Cardiac muscle cell (in vitro differentiated cells and primary cell): ENCODE results near the gene RASAL2. TPM values are rescaled to one million over a fixed set of nuclear protein-coding genes. Genes with fewer than 3 reads are reported as not detected.

Experiments
- DNase-seq, 2 donors: peaks; one replicate each; pipeline versions ENCODE4 v3.0.0 to v3.0.0-alpha.2; 2010 to 2017; ENCODE audit warnings: low read depth in 1 of 2, low spot score in 1 of 2
- H3K27ac ChIP-seq: fragments of 200-600 bp; sonication (generic); 2 replicates; pipeline ENCODE4 v1.5.1; 2016
- H3K27me3 ChIP-seq: fragments of 200-600 bp; sonication (generic); 2 replicates; pipeline ENCODE4 v1.6.0; 2016; ENCODE audit warnings: control low read depth
- H3K36me3 ChIP-seq: fragments of 200-600 bp; sonication (generic); 2 replicates; pipeline ENCODE4 v1.5.1; 2016; ENCODE audit warnings: control low read depth
- H3K4me1 ChIP-seq: fragments of 200-600 bp; sonication (generic); 2 replicates; pipeline ENCODE4 v1.8.1; 2017; ENCODE audit warnings: low read depth, mild to moderate bottlenecking, mixed run types
- H3K4me3 ChIP-seq: fragments of 200-600 bp; sonication (generic); 2 replicates; pipeline ENCODE4 v1.5.1; 2016; ENCODE audit warnings: mild to moderate bottlenecking
- H3K9me3 ChIP-seq: fragments of 200-600 bp; sonication (generic); 2 replicates; pipeline ENCODE4 v1.5.1; 2017; ENCODE audit warnings: low read depth, mild to moderate bottlenecking, control low read depth
- CTCF ChIP-seq: IDR thresholded peaks from 2 replicates; pipeline ENCODE4 v1.5.1; 2012; ENCODE audit warnings: low read depth, mild to moderate bottlenecking, low read length
- polyA plus RNA-seq: library from polyadenylated mRNA; unstranded; fragments of >200 nt; fragmentation: Nextera tagmentation; extraction: Ambion mirVana; gene quantifications from 2 replicates; pipeline ENCODE4 v1.2.1, GENCODE V29; 2016
- total RNA-seq: library from RNA; depleted of rRNA; stranded (reverse); fragments of >200 nt; gene quantifications from 2 replicates; pipeline ENCODE4 v1.2.3, GENCODE V29; 2016

RASAL2 gene
- total and polyA plus RNA-seq, 2 experiments from 2014 or later: 11.2 to 35.3 TPM

- Histone ChIP-seq H3K36me3 (no peaks in the 10 kb centered on the region), H3K4me3 (no peak overlapping the region), H3K27me3 (no peaks in the 10 kb centered on the region), H3K27ac (no peak overlapping the region), H3K4me1 (peaks cover 17% of the 10 kb centered on the region), H3K9me3 (no peaks in the 10 kb centered on the region)
- TF ChIP-seq CTCF: no peak
- peak; percentile 36 to 49 for DNase-seq
Observed at GRCh38 chr1:178168536-178168935, 74.6 kb downstream of the RASAL2 start.

- TF ChIP-seq CTCF: no peak
- H3K9me3 ChIP-seq: no peaks in the 10 kb centered on the region
- DNase-seq: no peak
- H3K27me3 ChIP-seq: no peaks in the 10 kb centered on the region
- H3K27ac ChIP-seq: no peak overlapping the region
- peaks cover 28% of the 10 kb centered on the region for H3K4me1 ChIP-seq
- H3K4me3 ChIP-seq: no peak overlapping the region
- H3K36me3 ChIP-seq: no peaks in the 10 kb centered on the region
Observed at GRCh38 chr1:178169649-178170048, 75.7 kb downstream of the RASAL2 start.

- no peaks in the 10 kb centered on the region for H3K36me3 ChIP-seq
- peaks cover 33% of the 10 kb centered on the region for H3K4me1 ChIP-seq
- TF ChIP-seq CTCF: no peak
- H3K27me3 ChIP-seq: no peaks in the 10 kb centered on the region
- H3K9me3 ChIP-seq: no peaks in the 10 kb centered on the region
- no peak overlapping the region for H3K4me3 ChIP-seq
- H3K27ac ChIP-seq: peak overlapping the region; percentile 54
- DNase-seq: peak in 1 of 2 donors; percentile 55
Observed at GRCh38 chr1:178172939-178173338, 79.0 kb downstream of the RASAL2 start.

GRCh38 chr1:178174539-178174938 lies 80.6 kb downstream of the RASAL2 start:
- peaks cover 25% of the 10 kb centered on the region for H3K4me1 ChIP-seq
- DNase-seq: peak in 1 of 2 donors; percentile 49
- no peaks in the 10 kb centered on the region for H3K36me3 ChIP-seq
- no peak overlapping the region for H3K4me3 ChIP-seq
- no peak for TF ChIP-seq CTCF
- no peaks in the 10 kb centered on the region for H3K27me3 ChIP-seq
- H3K9me3 ChIP-seq: no peaks in the 10 kb centered on the region
- peak overlapping the region; percentile 84 for H3K27ac ChIP-seq

- H3K4me3 ChIP-seq: no peak overlapping the region
- H3K4me1 ChIP-seq: peaks cover 2% of the 10 kb centered on the region
- DNase-seq: no peak
- no peaks in the 10 kb centered on the region for H3K36me3 ChIP-seq
- H3K27ac ChIP-seq: no peak overlapping the region
- no peak for TF ChIP-seq CTCF
- H3K27me3 ChIP-seq: no peaks in the 10 kb centered on the region
- no peaks in the 10 kb centered on the region for H3K9me3 ChIP-seq
Observed at GRCh38 chr1:178180405-178180804, 86.5 kb downstream of the RASAL2 start.

GRCh38 chr1:178183796-178184195 lies 89.9 kb downstream of the RASAL2 start:
- H3K27me3 ChIP-seq: no peaks in the 10 kb centered on the region
- no peak overlapping the region for H3K4me3 ChIP-seq
- TF ChIP-seq CTCF: no peak
- H3K9me3 ChIP-seq: no peaks in the 10 kb centered on the region
- H3K4me1 ChIP-seq: no peaks in the 10 kb centered on the region
- H3K36me3 ChIP-seq: no peaks in the 10 kb centered on the region
- no peak overlapping the region for H3K27ac ChIP-seq
- no peak for DNase-seq
